HG03460 (cell line): Measurements from ENCODE around the gene ZNF91.
"Not testable (repeated sequence)": the region's sequence is repeated elsewhere in the genome, so short reads cannot be mapped to it uniquely, and the experiment has no call there.

Experiments
- ATAC-seq: cut with Tn5 transposase; IDR thresholded peaks from one replicate; pipeline ENCODE4 v1.9.1; 2021; ENCODE audit not compliant: unreplicated experiment

The ZNF91 gene

DNA sequence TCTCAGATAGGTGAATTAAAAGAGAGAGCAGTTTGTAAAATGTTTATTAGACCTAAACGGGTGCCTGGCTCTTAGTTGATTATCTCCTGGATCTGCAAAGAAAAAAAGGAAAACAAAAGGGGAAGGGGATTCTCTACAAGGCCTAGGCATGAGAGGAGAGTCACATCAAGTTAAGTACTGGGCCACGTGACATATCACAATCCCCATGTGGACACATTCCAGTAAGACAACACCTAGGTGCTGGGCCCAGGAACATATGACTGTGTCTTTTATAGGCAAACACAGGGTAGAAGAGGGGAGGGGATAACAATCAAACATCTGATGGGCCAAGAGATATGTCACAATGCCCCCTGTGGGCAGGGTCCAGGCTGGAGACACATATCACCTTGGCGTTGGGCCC is 4.2 kb upstream of the ZNF91 start:
- no peak for ATAC-seq

DNA sequence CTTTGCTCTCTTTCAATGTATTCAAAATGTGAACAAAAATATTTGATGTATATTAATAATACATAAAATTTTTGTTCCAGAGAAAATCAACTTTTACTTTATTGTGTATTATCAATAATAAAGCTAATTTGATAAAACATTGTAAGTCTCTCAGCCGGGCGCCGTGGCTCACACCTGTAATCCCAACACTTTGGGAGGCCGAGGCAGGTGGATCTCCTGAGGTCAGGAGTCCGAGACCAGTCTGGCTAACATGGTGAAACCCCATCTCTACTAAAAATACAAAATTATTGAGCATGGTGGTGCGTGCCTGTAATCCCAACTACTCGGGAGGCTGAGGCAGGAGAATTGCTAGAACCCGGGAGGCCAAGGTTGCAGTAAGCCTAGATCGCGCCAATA is 449 bp upstream of the ZNF91 start:
- ATAC-seq: not testable (repeated sequence)

DNA sequence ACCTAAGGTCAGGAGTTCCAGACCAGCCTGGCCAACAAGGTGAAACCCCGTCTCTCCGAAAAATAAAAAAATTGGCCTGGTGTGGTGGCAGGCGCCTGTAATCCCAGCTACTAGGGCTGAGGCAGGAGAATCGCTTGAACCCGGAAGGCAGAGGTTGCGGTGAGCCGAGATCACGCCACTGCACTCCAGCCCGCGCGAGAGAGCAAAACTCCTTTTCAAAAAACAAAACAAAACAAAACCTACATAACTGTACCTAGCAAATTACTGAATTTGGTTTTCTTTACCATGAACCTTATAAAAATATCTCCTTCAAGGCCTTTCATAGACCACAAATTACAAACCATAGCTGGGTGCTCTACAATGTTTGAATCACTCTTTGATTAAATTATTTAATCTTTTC is 760 bp downstream of the ZNF91 start:
- ATAC-seq: no peak

DNA sequence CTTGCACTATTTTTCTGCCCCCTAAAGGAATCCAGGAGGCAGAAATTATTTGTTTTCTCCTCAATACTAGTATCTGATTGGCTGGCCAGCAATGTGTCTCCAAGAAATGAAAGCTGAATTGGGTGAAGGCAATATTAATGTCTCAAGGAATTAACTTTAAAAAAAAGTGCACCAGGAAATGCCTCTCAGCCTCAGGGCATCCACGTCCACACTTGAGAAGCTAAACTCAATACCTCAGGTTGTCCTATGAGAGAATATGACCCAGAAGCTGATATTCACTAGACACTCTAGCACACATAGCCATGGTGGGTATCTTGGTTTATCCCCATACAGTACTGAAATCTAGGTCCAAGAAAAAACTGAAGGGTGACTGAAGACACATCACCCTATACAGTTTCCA is 2.1 kb downstream of the ZNF91 start:
- no peak for ATAC-seq

DNA sequence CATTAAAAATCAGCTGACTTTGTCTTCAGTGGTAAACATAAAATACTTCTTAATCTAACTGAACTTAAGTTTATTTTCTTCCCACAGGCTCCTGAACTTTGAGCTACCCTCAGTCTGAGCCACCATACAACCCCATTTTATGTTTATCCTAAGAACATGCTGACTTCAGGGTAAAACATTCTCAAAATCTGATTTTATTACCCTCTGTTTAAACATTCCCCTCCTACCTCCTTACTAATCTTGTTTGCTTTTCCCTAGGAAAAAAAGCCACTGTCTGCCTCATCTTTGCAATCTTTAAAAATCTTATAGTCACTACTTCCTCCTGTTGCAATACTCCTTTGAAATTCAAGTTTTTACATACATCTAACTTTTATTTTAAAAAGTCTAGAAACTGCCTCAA is 4.0 kb downstream of the ZNF91 start:
- no peak for ATAC-seq

DNA sequence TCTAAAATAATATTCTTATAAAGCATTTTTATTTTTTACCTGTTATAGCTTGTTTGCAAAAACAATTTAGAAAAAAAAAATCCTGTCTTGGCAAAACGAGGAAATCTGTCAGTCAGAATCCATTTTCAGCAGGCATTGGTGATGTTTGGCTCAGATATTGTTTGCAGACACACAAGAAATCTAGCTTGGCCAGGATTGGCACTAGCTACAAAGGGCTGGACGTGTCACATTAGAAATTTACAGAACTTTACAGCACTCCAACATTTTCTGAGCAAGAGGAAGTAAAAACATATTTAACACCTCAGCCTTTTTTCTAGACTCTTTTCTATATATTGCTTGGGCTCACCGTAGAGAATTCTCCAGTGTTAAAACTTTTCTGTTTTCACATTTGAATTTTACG is 9.9 kb downstream of the ZNF91 start:
- no peak for ATAC-seq

DNA sequence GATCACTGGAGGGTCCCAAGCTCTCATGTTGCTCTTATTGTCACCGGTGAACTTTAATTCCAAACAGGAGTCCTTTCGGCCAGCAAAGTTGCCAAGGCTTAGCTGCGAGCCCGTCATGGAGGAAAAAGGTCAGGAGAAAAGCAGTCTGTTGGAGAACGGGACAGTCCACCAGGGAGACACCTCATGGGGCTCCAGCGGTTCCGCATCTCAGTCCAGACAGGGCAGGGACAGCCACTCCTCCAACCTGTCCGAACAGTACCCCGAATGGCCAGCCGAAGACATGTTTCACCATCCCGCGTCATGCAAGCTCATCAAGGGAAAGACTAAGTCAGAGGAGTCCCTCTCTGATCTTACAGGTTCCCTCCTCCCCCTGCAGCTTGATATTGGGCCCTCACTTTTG is 10.4 kb downstream of the ZNF91 start:
- no peak for ATAC-seq

DNA sequence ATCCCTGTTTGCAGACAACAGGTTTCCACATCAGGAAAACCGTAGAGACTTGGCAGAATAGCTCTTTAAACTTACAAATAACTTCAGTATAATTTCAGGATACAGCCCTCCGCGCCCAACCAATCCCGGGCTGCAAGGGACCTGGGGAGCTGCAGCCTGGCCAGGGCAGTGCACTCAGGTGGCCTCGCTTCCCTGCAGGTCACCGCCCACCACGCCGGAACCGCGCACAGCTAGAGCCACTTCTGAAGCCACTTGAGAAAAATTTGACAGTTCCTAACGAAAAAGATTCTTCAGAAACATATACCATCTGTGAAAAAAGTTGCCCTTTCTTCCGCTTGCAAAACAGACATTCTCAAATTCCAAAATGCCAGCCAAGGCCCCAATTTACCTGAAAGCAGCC is 11.1 kb downstream of the ZNF91 start:
- no peak for ATAC-seq

DNA sequence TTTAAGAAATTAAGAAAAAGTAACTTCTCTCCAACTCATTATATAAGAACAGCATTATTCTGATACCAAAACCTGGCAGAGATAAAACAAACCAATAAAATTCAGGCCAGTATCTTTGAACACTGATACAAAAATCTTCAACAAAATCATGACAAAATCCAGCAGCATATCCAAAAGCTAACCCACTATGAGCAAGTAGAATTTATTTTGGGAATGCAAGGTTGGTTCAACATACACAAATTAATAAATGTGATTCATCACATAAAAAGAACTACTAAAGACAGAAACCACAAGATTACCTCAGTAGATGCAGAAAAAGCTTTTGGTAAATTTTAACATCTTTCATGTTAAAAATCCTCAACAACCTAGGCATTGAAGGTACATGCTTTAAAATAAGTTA is 12.3 kb downstream of the ZNF91 start:
- no peak for ATAC-seq

DNA sequence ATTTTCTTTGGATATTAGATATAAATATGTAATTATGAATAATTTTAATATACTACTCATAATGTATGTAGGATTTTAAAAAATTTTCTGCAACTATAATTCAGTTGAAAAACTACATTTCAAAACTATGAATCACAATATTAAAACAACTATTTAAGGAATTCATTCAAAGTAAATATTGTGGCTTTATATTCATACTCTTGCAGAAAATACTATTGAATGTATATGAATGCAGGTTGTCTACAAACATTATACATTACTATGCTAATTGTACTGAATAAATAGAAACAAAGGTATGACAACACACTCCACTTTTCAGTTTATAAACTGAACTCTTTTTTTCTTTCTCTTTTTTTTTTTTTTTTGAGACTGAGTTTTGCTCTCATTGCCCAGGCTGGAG is 14.2 kb downstream of the ZNF91 start:
- no peak for ATAC-seq

DNA sequence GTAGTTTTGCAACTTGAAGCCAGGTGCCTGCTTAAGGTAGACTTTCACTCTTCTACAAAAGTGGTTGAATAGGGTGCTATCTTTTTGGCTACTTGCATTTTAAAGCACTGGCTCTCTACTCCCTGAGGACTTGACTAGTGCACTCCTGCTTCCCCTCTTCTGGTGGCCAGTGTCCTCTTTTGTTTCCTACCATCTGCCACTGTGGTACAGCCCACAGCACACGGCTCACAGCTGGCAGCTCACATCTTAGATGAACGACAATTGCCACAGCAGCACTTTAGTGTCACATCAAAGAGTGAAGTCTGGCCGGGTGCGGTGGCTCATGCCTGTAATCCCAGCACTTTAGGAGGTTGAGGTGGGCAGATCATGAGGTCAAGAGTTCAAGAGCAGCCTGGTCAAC is 15.6 kb downstream of the ZNF91 start:
- not testable (repeated sequence) for ATAC-seq

DNA sequence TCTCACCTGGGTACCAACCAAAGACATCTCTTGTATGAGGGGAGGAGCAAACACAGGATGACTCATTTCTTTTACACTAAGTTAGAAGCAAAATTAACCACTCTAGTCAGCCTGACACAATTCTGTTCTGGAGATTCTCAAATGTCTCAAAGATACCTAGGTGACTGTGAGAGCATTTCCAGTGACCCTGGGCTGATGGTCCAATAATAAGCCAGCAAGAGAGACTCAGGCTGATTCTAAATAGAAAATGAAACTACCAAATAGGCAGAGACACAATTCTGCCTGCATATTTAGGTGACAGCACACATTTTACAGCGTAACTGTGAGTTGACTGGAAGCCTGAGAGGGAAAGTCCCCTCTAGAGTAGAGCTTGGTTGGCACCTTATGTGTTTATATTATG is 16.3 kb downstream of the ZNF91 start:
- ATAC-seq: no peak

DNA sequence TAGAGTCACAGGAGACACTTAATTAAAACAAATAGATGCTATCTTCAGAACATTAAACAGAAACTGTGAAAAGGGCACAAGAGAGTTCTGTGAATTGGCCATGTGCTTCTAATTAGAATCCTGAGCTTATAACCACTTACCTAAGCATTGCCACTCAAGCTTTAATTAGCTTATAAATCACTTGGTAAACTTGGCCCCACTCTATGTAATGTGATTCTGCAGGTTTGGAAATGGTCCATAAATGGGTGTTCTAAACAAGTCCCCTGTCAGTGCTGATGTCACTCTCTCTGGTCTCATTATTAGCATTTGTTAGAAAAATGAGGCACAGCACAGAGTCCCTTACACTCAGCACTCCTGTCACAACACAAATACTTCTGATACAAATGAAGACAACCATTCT is 18.0 kb downstream of the ZNF91 start:
- ATAC-seq: no peak

DNA sequence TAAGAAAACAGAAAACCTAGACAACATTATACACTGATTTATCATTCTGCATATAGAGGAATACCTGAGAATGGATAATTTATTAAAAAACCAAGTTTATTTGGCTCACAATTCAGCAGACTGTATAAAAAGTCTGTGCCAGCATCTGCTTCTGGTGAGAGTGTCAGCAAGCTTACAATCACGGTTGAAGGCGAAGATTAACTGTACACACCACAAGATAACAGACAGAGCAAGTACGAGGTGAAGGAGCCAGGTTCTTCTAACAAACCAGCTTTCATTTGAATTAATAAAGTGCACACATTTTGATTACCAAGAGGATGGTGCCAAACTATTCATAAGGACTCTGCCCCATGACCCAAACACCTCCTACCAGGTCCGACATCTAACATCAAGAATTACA is 28.8 kb downstream of the ZNF91 start:
- ATAC-seq: no peak

DNA sequence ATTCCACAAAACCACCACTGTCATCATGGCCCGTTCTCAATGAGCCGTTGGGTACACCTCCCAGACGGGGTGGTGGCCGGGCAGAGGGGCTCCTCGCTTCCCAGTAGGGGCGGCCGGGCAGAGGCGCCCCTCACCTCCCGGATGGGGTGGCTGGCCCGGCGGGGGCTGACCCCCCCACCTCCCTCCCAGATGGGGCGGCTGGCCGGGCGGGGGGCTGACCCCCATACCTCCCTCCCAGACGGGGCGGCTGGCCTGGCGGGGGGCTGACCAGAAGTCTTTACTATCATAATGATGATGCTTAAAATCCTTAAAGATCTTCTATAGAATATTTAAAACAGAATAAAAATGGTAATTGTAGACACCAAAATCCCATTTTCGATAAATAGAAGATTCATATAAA is 29.2 kb downstream of the ZNF91 start:
- ATAC-seq: not testable (repeated sequence)

DNA sequence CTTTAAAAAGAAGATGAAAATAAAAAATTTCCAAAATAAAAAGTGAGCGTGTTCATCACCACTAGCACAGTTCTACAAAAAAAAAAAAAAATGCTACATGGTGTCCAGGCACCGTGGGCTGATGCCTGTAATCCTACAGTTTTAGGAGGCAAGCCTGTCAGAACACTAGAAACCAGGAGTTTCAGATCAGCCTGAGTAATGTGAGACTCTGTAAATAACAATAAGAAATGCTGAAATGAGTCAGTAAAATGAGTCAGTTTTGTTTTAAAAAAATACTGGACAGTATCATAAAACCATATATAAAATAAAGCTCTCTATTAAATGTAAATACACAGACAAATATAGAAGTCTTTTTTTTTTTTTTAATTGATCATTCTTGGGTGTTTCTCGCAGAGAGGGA is 30.0 kb downstream of the ZNF91 start:
- no peak for ATAC-seq

DNA sequence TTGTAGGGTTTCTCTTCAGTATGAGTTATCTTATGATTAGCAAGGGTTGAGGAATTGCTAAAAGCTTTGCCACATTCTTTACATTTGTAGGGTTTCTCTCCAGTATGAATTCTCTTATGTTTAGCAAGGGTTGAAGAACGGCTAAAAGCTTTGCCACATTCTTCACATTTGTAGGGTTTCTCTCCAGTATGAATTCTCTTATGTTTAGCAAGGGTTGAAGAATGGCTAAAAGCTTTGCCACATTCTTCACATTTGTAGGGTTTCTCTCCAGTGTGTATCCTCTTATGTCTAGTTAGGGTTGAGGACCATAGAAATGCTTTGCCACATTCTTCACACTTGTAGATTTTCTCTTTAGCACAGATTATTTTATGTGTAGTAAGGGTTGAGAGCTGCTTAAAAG is 33.4 kb downstream of the ZNF91 start:
- ATAC-seq: not testable (repeated sequence)

DNA sequence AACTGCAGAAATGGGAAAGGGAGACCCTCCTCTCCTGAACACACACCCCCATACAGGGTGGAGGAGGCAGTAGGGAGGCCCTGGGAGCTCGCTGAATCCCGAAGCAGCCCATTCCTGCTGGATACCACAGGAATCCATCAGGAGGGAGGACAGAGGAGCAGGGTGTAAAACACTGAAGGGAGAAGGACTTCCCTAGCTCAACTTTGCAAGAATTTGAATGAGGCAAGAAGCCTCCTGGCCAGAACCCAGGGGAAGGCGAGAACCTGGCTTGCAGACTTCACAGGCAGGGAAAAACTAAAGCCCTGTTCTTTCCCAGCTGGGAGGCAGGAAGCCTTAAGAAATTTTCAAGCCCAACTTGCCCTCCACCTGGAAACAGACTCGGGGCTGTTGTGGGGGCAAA is 43.5 kb downstream of the ZNF91 start:
- ATAC-seq: no peak

DNA sequence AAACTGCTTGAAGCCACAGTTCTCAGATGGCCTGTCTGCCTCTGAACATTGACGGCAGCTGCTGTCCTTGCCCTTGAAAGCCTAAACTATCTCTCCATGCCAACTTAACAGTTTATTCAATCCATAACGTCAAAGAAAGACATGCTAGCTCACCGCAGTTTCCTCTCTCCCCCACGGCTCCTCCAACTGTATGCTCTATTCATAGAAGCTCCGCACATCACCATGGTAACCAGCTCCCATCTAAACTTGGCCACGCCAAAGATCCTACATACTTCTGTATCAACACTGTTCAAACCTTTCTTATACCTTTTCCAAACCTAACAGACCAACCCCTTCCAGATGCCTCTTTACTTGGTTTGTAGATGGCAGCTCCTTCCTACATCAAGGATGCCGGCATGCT is 48.6 kb downstream of the ZNF91 start:
- no peak for ATAC-seq

DNA sequence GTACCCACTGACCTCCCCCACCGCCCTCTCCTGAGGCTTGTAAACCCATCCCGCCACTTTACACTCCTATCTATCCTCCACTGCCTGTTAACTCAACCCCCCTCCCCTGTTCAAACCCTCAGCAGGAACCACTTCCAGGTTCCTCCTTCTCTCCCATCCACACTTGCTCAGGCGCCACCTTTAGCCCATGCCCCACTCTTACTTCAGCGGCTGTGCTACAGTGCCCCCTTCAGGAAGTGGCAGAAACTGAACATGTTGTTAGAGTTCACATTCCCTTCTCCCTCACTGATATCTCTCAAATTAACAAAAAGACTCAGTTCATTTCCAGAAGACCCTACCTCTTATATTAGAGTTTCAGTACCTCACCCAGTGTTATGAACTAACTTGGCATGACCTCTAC is 49.4 kb downstream of the ZNF91 start:
- no peak for ATAC-seq

DNA sequence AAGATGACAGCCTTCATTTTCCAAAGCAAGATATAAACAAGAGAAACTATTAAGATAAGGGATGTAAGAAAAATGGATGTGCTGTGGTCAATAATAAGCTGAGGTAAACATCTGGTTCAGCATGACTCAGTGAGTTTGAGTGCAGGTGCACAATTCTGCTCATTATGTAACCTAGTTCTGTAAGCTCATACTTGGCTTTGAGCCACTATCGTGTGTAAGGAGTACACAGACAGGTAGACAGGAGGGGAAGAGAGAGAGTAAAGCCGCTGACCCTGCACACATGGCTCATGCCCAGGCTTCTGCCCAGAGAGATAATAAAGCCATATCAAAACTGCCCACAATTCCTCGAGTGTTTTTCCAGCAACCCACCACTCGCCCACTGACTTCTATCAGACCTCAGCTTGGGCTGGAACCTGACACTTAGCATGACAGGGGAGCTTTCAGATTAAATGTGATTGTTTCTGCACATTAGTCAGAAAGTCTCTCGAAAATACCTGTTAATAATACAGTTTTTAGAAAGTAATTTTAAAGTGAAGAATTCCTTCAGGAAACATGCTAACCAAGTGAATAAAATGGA is 51.7 kb downstream of the ZNF91 start:
- ATAC-seq: no peak

DNA sequence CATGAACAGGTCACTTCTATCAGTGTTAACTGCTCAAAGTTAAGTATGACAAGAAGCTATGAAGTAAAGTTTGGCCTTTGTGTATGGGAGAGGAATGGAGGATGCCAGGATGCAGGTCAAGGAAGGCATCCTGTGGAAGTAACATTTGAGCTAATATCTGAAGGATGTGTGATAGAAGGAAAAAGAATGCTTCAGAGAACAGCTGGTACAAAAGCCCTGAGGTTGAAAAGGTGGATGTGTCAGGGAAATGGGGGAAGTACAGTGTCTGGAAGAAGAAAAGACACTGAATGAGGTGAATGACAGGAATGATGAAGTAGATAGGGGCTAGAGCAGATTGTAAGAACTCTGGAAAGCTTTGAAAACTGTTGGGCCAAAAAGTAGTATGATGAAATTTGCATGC is 67.1 kb downstream of the ZNF91 start:
- no peak for ATAC-seq

DNA sequence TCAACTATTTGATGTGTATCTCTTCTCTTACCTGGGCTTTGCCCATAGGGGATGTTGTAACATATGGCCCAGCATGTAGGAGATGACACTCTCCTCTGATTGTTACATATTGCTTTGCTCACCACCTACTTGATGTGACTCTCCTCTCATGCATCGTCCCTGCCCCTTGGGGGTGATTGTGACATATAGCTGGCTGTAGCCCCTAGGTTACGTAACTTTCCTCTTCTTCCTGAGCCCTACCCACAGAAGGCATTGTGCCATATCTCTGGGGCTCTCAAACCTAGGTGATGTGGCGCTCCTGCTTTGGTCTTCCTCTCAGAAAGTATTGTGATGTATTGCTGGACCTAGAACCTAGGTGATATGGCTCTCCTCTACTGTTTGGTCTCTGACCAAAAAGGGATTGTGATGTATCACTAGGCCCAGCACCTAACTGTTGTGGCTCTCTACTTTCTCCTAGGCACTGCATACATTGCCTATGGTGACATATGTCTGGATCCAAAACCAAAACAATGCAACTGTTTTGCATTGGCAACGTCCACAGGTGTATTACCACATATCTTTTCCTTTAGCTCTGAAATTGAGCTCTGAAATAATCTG is 73.2 kb downstream of the ZNF91 start:
- ATAC-seq: no peak
